HG03342 (cell line): Measurements from ENCODE around the gene SCD5.

Experiments
- ATAC-seq: cut with Tn5 transposase; IDR thresholded peaks from one replicate; pipeline ENCODE4 v1.9.1; 2021; ENCODE audit warnings: mild to moderate bottlenecking, moderate library complexity; ENCODE audit not compliant: unreplicated experiment

SCD5 gene

GRCh38 chr4:82774711-82775171, 23.9 kb downstream of the SCD5 start:
- ATAC-seq, result no peak

DNA sequence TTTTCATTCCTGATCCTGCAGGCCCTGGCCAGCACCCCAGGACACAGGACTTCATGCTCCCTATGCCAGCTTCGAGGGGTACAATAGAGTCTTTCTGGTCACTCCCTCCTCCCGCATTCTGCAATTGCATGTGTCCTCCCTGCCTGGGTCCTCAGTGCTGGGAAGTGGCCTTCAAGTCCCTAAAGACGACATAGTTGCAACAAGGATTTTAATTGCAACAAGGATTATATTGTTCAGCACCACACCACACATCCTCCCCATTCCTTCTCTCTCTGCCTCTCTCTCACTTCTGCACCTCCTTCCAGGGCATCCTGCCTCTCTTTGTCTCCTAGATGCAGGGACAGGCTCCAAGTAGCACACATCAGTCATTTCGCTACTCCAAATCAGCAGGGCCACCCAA, 25.5 kb downstream of the SCD5 start:
- no peak for ATAC-seq

DNA sequence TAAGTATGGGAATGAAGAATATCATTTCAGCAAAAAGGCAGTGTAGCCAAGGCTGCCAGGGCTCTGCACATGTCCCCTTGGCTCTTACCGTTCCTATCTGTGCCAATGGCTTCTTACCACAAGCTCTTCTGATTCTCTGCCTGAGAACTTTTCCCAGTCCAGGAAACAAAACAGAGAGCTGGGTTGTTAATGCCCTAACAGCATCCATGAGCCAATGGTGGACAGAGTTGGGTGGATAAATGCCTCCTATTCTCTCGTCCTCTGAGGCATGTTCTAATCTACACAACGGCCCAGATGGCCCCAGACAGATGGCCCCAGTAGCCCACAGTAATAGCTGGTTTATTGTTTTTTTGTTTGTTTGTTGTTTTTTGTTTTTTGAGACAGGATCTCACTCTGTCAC, 28.0 kb downstream of the SCD5 start:
- ATAC-seq, result no peak

- ATAC-seq, result no peak
These were observed 33.5 kb downstream of the SCD5 start for GRCh38 chr4:82765134-82765533.

DNA sequence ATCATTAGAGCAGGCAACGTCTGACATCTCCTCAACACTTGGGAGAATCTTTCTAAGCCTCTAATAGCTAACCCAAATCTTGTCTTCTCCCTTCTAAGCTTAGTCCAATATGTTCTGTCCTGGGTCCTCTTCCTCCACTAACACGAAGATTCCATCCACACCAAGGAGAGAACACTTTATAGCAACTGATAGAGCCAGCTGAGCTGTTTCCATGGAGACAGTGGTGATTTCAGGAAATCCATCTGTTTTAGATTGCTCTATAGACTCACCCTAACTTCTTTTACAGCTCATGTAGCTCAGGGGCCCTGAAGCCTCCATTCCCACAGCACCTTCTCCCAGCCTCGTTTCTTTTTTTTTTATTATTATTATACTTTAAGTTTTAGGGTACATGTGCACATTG, 37.4 kb downstream of the SCD5 start:
- no peak for ATAC-seq

GRCh38 chr4:82758701-82759685, 39.6 kb downstream of the SCD5 start:
- ATAC-seq, result no peak

DNA sequence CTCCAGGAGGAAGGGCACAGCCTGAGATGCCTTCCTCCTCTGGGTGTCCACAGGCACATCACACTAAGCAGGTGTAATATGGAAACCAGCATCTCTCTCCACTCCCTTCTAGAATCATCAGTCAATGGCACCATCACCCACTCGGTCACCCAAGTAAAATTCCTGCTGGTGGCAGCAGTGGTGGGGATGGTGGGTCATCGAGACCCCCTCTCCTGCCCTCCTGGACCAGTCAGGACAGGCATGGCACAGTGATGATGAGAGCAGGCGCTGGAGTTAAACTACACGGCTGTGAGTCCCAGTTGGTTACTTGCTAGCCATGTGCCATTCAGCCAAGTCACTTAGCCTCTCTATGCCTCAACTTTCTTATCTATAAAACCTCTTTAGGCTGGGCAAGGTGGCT, 42.5 kb downstream of the SCD5 start:
- no peak for ATAC-seq

DNA sequence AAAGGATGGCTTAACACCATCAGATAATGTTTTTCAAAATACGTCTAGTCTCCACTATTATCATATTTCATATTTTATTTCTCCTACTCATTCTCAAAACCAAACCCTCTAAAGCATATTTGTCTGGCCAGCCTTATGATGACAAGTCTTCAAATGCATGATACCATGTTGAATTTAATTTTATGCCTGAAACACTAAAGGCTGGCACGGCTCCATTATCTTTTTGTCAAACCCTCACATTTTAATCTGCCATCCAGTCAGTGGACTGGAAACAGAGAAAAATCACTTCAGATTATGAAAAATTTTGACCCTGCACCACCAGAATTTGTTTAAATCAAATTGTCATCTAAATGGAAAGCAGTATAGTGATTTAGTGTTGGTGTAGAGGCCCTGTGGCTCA, 42.9 kb downstream of the SCD5 start:
- no peak for ATAC-seq

GRCh38 chr4:82754513-82755165, 44.0 kb downstream of the SCD5 start:
- ATAC-seq, result no peak

GRCh38 chr4:82753725-82754410, 44.7 kb downstream of the SCD5 start:
- ATAC-seq, result no peak

DNA sequence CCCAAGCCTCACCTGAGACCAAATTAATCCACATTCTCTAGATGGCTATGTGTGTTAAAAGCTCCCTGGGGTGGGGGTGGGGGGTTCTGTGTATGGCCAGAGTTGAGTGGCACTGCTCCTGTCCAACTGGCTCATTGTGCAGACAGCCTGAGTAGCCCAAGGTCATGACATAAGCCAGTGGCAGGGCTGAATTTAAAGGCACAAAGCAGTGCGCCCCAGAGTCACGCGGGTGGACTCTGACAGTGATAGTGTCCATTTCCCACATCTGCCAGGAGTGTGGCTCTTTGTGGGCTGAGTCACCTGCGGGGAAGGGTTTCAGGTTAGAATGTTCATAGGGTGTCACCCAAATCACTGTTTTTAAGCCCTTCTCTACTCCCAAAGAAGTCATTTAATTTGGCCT, 45.4 kb downstream of the SCD5 start:
- ATAC-seq, result no peak

DNA sequence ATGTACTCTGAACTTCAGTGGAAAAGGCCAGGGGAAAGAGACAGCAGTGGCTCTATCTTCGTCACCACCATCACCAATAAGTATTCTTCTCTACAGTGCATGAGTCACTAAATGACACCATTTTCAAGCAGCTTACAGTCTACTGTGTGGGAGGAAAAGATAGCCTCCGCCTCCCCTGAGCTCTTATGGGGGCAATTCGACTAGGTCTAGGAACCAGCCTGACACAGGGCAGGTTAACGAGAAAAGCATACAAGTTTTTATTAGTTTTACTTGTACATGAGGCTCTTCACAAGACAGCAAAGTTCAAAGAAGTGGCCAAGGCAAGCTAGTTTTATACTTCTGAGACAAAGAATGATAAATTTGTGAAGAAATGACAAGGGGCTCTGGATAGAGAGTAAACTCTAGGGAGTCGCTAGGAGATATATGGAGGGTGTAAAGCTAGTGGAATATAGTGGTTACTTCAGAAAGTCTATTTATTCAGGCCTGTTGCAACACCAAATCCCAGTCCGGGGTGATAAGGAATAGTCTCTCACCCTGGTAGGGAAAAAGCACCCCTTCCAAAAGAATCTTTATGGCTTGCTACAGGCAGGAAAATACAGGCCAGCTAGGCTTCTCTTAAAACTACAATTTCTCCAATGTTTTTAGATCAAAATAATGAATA, 49.7 kb downstream of the SCD5 start:
- no peak for ATAC-seq

DNA sequence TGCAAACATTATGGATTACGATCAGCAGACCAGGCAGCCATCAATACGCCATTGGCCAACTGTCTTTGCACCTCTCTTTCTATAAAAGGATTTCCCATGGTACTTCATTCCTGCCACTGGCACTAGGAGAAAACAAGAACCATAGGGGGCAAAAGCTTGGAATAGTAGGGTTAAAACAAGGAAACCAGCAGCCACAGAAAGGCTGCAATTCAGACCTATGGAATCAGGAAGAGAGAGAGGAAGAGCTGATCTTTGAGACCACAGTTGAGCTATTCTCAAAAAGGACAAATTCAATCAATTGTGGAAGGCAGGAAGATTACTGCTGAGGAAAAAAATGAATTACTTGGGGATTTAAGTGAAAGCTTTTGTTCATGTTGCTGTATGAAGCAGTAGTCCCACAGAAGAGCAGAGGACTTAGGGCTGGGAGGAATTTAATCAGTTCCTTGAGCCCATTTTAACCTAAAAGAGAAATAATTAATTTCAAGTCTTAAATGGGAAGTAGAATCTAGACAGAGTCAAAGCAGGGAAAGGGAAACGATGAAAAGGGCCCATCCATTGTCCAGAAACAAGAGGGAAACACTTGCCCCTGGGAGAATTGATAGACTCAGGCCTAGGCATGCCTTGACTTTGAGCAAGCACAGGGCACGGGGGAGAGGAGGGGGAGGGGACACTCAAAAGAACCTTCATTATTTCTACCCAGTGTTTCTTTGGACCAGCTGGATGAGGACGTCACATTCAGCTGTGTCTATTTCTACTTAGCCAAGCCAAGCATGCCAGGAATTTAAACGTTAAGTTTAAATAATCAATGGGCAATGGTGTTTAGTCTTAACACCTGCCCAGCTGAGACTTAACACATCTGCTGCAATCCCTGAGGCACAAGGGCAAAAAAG, 50.7 kb downstream of the SCD5 start:
- no peak for ATAC-seq

DNA sequence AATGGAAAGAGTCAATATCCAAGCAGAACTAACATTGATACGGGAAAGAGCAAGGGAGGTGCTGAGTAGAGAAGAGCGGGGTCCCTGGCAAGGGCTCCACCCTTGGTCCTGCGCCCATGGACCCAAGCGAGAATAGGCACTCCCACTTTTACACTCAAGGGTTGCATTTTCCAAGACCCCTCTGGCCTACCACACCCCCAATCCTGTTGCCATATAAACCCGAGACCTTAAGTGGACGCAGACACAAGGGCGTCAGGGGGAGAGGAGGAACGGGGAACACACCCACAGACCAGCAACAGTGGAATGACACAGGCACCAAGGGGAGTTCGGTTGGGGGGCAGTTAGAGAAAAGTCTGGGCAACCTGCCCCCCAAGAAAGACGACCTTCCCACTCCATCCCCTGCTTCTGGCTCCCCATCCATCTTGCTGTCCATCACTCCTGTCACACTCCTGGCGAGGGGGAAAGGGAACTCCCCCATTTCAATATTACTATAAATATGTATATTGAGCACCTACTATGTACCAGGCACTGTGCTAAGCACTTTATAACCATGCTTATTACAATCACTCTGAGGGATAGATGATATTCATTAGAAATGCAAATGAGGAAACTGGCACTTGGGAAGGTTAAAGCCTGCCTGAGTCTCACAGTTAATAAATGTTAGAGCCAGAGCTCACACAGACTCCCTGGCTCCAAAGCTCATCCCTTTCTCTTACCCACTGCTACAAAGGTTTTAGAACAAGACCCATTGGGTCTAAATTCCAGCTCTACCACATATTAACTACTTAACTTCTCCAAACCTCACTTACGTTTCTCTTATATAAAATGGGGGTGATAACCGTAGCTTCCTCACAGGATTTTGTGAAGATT, 51.7 kb downstream of the SCD5 start:
- no peak for ATAC-seq

GRCh38 chr4:82745173-82745842, 53.3 kb downstream of the SCD5 start:
- no peak for ATAC-seq

DNA sequence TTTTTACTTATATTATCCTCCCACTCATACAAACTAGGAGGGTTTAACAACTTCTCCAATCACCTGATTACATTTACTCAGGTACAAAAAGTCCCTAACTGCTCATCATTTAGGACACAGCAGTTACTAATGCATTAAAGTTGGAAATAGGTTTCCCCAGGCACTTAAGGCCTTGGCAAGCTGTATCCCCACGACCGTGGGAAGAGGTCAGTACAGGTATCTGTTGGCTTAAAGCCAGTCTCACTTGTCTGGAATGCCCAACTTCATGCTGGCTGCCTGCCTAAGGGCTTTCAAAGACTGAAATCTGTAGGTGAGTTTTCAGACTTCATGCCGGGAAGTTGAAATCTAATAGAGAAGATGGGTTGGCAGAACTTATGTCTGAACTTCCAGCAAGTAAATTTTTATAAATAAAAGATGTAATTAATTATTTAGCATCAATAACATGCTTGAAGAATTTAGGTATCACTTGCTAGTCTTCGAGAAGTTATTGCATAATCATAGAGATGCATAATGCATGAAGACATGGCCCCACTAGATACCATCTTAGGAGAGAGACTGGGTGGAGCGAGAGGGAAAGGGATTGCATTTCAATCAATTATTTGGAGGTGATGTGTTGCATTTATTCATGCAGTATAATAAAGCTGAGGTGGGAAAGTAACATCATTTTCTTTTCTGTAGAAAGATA, 54.2 kb downstream of the SCD5 start:
- no peak for ATAC-seq

DNA sequence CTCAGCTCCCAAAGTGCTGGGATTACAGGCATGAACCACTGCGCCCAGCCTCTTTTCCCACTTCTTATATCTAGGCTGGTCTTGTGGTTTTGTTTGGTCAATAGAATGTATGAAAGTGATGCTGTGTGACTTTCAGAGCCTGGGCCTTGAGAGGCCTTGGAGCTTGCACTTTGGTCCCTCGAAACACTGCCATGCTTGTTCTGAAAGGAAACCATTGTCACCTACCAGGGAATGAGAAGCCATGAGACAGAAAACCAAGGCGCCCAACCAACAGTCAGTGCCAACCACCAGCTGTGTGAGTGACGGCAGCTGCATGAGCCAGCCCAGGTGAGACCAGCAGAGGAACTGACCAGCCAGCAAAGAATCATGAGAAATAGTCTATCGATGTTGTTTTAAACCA, 57.4 kb downstream of the SCD5 start:
- no peak for ATAC-seq
